ENCODE measurements around the gene ZNF12. TPM values are rescaled to one million over a fixed set of nuclear protein-coding genes. Genes with fewer than 3 reads are reported as not detected.

Gene ZNF12
- total RNA-seq (2013; cell fraction: nucleolus; rRNA removed) = 85.3 and 92.5 TPM in 2 replicates
- total RNA-seq (2014; rRNA removed) (17.4 and 18.6 TPM in 2 replicates), total RNA-seq (2014; rRNA removed; fragmentation: Illumina TruSeq; extraction: Trizol) (17.3 and 19.2 TPM in 2 replicates), total RNA-seq (2021) (20.4 and 22.6 TPM in 2 replicates), polyA plus RNA-seq (2011; rRNA removed) (38.1 and 58.1 TPM in 2 replicates), polyA plus RNA-seq (2014; fragmentation: Illumina TruSeq; extraction: Trizol) (17.8 and 18.1 TPM in 2 replicates), polyA plus RNA-seq (2014; fragmentation: Nextera tagmentation; extraction: Ambion mirVana) (1 to 10 TPM; 6.7 to 7.2 TPM), polyA plus RNA-seq (2014; rRNA removed) (11.4 and 16.2 TPM in 2 replicates), polyA plus RNA-seq (2016; fragmentation: Nextera tagmentation; extraction: Ambion mirVana) (10 to 100 TPM in 1 of 2 experiments, 1 to 10 TPM in 1; 8.7 to 10.1 TPM), polyA minus RNA-seq (2011; rRNA and poly(A)+ RNA removed) (23.6 and 35.8 TPM in 2 replicates), Bru-seq, nascent RNA (percentile 95 among the genes with signal in this experiment), BruChase-seq, experiment 1, labeled RNA remaining after a 6-hour chase (percentile 94 among the genes with signal in this experiment), BruChase-seq, experiment 2, labeled RNA remaining after a 2-hour chase (percentile 96 among the genes with signal in this experiment)
- polyA plus RNA-seq (2011; ENCODE audit: low read depth) = 6.4 TPM
- 11.3 and 12.9 TPM in 2 replicates for polyA plus RNA-seq (2011; cell fraction: cytosol; rRNA removed)
- 64.0 and 95.4 TPM in 2 replicates for polyA plus RNA-seq (2011; cell fraction: nucleus; rRNA removed)
- polyA plus RNA-seq (2012) = 12.3 and 18.3 TPM in 2 replicates
- 8.9 and 17.6 TPM in 2 replicates for polyA minus RNA-seq (2011; cell fraction: cytosol; rRNA and poly(A)+ RNA removed)
- 20.7 and 20.9 TPM in 2 replicates for polyA minus RNA-seq (2011; cell fraction: nucleus; rRNA and poly(A)+ RNA removed)
- long read RNA-seq, experiment 1 = 0 reads
- long read RNA-seq, experiment 2, full-length matches to known transcripts = 3 of 13 reads
- long read RNA-seq, experiment 2, partial matches to known transcripts = 4 of 13 reads
- long read RNA-seq, experiment 2, other reads (novel, unspliced or antisense) = 6 of 13 reads

DNA sequence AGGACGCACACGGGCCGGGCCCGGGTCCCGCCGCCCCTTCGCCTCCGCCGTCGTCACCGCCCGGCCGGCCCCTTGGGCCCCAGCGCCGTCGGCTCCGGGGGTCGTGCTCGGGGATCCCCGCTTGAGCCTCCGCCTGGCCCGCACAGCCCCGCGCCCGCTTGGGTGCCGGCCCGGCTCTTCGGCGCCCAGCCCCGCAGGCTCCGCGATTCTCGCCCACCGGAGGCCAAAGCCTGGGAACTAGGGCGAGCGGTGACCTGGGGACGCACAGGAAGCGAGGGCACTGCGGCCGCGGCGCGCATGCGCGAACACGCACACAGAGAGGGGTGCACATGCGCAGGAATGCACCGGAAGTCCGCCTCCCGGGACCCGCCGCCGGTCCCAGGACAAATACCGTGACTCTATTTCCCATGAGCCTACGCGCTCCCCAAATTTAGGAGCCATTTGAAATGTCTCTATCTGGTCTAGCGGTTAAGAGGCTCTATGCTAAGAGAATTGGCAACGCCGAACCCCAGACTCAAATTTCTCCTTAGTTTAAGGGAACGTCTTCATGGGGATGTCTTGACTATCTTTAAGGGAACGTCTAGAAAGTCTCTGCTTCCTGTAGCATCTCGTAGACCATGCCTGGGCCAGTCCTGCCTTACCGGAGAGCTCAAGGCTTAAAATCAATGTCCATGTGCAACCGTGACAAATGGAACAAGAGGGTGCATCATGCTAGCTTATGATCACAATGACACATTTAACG, at the start of gene ZNF12:
ZNF12 (minus strand) TSS at position 282 of the 742 bp plus-strand sequence. CDS start 1,774 bp downstream, outside the sequence.
- peak within 1 kb of the TSS; percentile 83 for H3K4me2 ChIP-seq (ENCODE audit: control insufficient read depth, insufficient read depth)
- H3K79me2 ChIP-seq (ENCODE audit: control insufficient read depth, insufficient read depth, low read length) = peaks cover 45% of the 10 kb centered on the region
- FAIRE-seq (peak; percentile 62), ATAC-seq (peak; percentile 94), DNase-seq (ENCODE audit: low read depth, low spot score) (peak; percentile 87)
- H3K4me1 ChIP-seq (ENCODE audit: control insufficient read depth, insufficient read depth, low read length) = peaks cover 3% of the 10 kb centered on the region; the same call in 1 of the 2 replicates
- no TSS peak for BruUV-seq (replicated peaks)
- H3K36me3 ChIP-seq (ENCODE audit: control insufficient read depth in 2 of 2, insufficient read depth in 2 of 2, low read length in 1 of 2) = peaks cover 3 to 11% of the 10 kb centered on the region in 2 experiments
- ChIA-PET RAD21 (ENCODE audit: unreplicated experiment) (interaction anchor here (1.1 kb wide), 1 partner anchor 18 kb away, joined by 6 read pairs; no protein-coding TSS in a partner anchor), POLR2A (interaction anchor here (0.9 to 1.0 kb wide), 2 partner anchors 17 to 18 kb away, joined by 3 to 4 read pairs; no protein-coding TSS in a partner anchor), SMC1A (ENCODE audit: uncharacterized antibody, unreplicated experiment) (interaction anchor here (0.7 kb wide), 1 partner anchor 14 kb away, joined by 3 read pairs; no protein-coding TSS in a partner anchor), CTCF (interaction anchor here (0.6 kb wide), 1 partner anchor 15 kb away, joined by 3 read pairs; no protein-coding TSS in a partner anchor)
- peak within 1 kb of the TSS; percentile 84 for H3K9ac ChIP-seq (ENCODE audit: control insufficient read depth, insufficient read depth, low read length)
- in situ Hi-C loops (cut with MboI) = no loop called here
- H2AFZ ChIP-seq (ENCODE audit: control insufficient read depth, low read depth, low read length) = peak within 1 kb of the TSS; percentile 99
- H3K4me3 ChIP-seq = peak within 1 kb of the TSS; percentile 88
- intact Hi-C loops (cut with micrococcal nuclease; ENCODE audit: unreplicated experiment) = loop anchor here (2.0 to 5.0 kb wide), 2 partner anchors 22 to 115 kb away; partner anchors contain the start of gene INTS15
- peak within 1 kb of the TSS; percentile 77 for H3K27ac ChIP-seq (ENCODE audit: control insufficient read depth, insufficient read depth)
- no peaks in the 10 kb centered on the region for H4K20me1 ChIP-seq (ENCODE audit: control insufficient read depth, insufficient read depth)
- peaks cover 26% of the 10 kb centered on the region for H3K9me3 ChIP-seq (replicated peaks; ENCODE audit: control insufficient read depth, insufficient read depth, low read length)
- 4% methylated on average over 62 of the region's 65 CpGs for WGBS (ENCODE audit: insufficient coverage, insufficient replicate concordance, low lambda C conversion rate, missing lambda C conversion rate)
- no peaks in the 10 kb centered on the region for H3K27me3 ChIP-seq (replicated peaks in 1 of 2; ENCODE audit: control insufficient read depth in 2 of 2, insufficient read depth in 2 of 2, low read length in 1 of 2)
- TF ChIP-seq JUND (IDR thresholded peaks at IDR 0.05; ENCODE audit: low read depth, low read length) = no peak
- peak; percentile 91 for TF ChIP-seq POLR2A (IDR thresholded peaks at IDR 0.05; ENCODE audit: low read depth, low read length)
- TF ChIP-seq REST (IDR thresholded peaks at IDR 0.05; ENCODE audit: low read depth, low read length) = no peak
- TF ChIP-seq HDAC2 (IDR thresholded peaks at IDR 0.05) = no peak
- TF ChIP-seq BACH1 (IDR thresholded peaks at IDR 0.05; ENCODE audit: borderline replicate concordance) = peak; percentile 68
- peak; percentile 59; the same call in 1 of the 2 replicates for TF ChIP-seq POLR2AphosphoS5 (IDR thresholded peaks at IDR 0.05; ENCODE audit: low read length)
- TF ChIP-seq TCF12 (IDR thresholded peaks at IDR 0.05; ENCODE audit: low read depth, low read length) = no peak
- TF ChIP-seq, protein P1, sequence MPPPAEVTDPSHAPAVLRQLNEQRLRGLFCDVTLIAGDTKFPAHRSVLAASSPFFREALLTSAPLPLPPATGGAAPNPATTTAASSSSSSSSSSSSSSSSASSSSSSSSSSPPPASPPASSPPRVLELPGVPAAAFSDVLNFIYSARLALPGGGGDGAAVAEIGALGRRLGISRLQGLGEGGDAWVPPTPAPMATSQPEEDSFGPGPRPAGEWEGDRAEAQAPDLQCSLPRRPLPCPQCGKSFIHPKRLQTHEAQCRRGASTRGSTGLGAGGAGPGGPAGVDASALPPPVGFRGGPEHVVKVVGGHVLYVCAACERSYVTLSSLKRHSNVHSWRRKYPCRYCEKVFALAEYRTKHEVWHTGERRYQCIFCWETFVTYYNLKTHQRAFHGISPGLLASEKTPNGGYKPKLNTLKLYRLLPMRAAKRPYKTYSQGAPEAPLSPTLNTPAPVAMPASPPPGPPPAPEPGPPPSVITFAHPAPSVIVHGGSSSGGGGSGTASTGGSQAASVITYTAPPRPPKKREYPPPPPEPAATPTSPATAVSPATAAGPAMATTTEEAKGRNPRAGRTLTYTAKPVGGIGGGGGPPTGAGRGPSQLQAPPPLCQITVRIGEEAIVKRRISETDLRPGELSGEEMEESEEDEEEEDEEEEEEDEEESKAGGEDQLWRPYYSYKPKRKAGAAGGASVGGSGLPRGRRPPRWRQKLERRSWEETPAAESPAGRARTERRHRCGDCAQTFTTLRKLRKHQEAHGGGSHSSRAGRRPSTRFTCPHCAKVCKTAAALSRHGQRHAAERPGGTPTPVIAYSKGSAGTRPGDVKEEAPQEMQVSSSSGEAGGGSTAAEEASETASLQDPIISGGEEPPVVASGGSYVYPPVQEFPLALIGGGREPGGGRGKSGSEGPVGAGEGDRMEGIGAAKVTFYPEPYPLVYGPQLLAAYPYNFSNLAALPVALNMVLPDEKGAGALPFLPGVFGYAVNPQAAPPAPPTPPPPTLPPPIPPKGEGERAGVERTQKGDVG (CRISPR knock-in tag; IDR thresholded peaks at IDR 0.05) = no peak
- peak; percentile 58; the same call in 1 of the 2 replicates for TF ChIP-seq ZNF24 (IDR thresholded peaks at IDR 0.05)

Data from GM12878 (cell line).